Measurements from ENCODE around the gene QKI. TPM values are rescaled to one million over a fixed set of nuclear protein-coding genes. Genes with fewer than 3 reads are reported as not detected.

Gene QKI
- total and polyA plus RNA-seq, 8 donors: 8.0 to 261 (median 32.2) TPM

DNA sequence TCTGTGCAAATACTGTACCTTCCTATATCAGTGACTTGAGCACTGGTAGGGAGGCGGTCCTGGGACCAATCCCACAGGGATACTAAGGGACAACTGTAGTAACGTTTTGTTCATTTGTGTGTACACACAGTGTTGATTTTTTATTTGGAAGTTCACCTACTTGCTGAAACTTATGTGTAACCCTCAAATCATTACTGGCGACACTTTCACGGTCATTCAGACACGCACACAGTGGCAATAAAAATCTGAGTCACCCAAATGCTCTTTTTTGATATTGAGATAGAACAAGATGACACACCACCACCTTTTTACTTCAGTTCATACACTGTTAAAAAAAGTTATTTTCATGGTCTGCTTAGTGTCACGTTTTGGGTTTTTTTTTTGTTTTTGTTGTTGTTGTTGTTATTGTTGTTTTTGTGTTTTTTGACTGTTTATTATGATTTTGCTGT lies 79.8 kb downstream of the QKI start:
- H3K9me3 ChIP-seq: no peaks in the 10 kb centered on the region
- no peak for DNase-seq
- intact Hi-C loops (cut with DNase I; ENCODE audit: low total_unique reads): no loop called here
- no peak overlapping the region for H3K4me3 ChIP-seq
- 86 to 91% (median 87%) methylated on average over 6 of the region's 6 CpGs for WGBS, 5 donors
- H3K27ac ChIP-seq: no peak overlapping the region
- TF ChIP-seq EP300 (IDR thresholded peaks at IDR 0.05) (no peak), POLR2AphosphoS5 (IDR thresholded peaks at IDR 0.05) (no peak), POLR2A (IDR thresholded peaks at IDR 0.05) (no peak)
- TF ChIP-seq, protein P1, sequence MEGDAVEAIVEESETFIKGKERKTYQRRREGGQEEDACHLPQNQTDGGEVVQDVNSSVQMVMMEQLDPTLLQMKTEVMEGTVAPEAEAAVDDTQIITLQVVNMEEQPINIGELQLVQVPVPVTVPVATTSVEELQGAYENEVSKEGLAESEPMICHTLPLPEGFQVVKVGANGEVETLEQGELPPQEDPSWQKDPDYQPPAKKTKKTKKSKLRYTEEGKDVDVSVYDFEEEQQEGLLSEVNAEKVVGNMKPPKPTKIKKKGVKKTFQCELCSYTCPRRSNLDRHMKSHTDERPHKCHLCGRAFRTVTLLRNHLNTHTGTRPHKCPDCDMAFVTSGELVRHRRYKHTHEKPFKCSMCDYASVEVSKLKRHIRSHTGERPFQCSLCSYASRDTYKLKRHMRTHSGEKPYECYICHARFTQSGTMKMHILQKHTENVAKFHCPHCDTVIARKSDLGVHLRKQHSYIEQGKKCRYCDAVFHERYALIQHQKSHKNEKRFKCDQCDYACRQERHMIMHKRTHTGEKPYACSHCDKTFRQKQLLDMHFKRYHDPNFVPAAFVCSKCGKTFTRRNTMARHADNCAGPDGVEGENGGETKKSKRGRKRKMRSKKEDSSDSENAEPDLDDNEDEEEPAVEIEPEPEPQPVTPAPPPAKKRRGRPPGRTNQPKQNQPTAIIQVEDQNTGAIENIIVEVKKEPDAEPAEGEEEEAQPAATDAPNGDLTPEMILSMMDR (IDR thresholded peaks at IDR 0.05): no peak
- H3K27me3 ChIP-seq: no peaks in the 10 kb centered on the region
- peaks cover 0 to 47% (median 28%) of the 10 kb centered on the region in 4 donors for H3K4me1 ChIP-seq
- no peaks in the 10 kb centered on the region for H3K36me3 ChIP-seq

DNA sequence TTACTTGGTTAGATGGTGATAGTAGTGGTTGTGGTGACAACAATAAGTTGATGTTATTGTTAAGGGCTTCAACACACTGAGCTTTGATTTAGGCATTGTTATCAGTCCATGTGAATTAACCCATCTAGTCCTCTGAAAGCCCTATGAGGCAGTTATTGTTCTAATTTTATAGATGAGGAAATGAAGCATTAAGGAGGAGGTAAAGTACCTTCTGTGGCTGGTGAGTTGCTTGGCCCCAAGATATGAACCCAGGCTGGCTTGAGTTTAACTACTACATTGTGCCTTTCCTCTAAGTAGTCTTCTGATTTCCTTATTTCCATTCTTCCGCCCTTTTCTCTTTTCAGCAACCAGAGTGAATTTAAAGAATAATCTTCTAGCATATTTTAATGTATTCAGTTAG lies 81.7 kb downstream of the QKI start:
- peaks cover 0 to 44% (median 23%) of the 10 kb centered on the region in 4 donors for H3K4me1 ChIP-seq
- no peaks in the 10 kb centered on the region for H3K9me3 ChIP-seq
- no peak overlapping the region for H3K4me3 ChIP-seq
- DNase-seq: no peak
- TF ChIP-seq, protein P1 (IDR thresholded peaks at IDR 0.05): no peak
- TF ChIP-seq POLR2A (IDR thresholded peaks at IDR 0.05) (no peak), POLR2AphosphoS5 (IDR thresholded peaks at IDR 0.05) (no peak), EP300 (IDR thresholded peaks at IDR 0.05) (no peak)
- no peaks in the 10 kb centered on the region for H3K27me3 ChIP-seq
- no peaks in the 10 kb centered on the region for H3K36me3 ChIP-seq
- WGBS, 5 donors: 85 to 98% (median 96%) methylated on average over 1 of the region's 1 CpG
- intact Hi-C loops (cut with DNase I; ENCODE audit: low total_unique reads): no loop called here
- H3K27ac ChIP-seq: no peak overlapping the region

DNA sequence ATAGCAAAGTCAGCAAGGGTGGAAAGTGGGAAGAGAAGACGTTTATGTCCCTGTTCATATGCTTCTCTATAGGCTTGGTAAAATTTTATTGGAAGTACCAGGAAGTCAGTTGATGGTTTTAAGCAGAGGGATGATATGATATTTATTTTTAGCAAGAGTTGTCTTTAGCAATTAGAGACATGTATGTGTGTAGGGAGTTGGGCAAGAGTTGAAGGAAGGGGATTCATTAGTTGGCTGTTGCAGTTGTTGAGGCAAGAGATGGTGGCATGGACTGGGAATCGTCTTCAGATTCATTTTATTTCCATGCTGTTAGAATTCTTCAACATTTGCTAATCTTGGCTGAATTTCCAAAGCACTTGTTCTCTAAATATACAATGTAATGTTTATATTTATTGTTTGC lies 85.6 kb downstream of the QKI start:
- intact Hi-C loops (cut with DNase I; ENCODE audit: low total_unique reads): no loop called here
- H3K4me1 ChIP-seq: peaks cover 0 to 38% (median 24%) of the 10 kb centered on the region in 4 donors
- H3K27me3 ChIP-seq: no peaks in the 10 kb centered on the region
- no peak overlapping the region for H3K27ac ChIP-seq
- WGBS, 5 donors: 67 to 79% (median 75%) methylated on average over 2 of the region's 2 CpGs
- H3K36me3 ChIP-seq: no peaks in the 10 kb centered on the region
- no peak overlapping the region for H3K4me3 ChIP-seq
- H3K9me3 ChIP-seq: peaks cover 0 to 5% (median 0%) of the 10 kb centered on the region in 4 donors
- TF ChIP-seq, protein P1 (IDR thresholded peaks at IDR 0.05): no peak
- TF ChIP-seq POLR2AphosphoS5 (IDR thresholded peaks at IDR 0.05) (no peak), POLR2A (IDR thresholded peaks at IDR 0.05) (no peak), EP300 (IDR thresholded peaks at IDR 0.05) (no peak)
- DNase-seq: no peak

DNA sequence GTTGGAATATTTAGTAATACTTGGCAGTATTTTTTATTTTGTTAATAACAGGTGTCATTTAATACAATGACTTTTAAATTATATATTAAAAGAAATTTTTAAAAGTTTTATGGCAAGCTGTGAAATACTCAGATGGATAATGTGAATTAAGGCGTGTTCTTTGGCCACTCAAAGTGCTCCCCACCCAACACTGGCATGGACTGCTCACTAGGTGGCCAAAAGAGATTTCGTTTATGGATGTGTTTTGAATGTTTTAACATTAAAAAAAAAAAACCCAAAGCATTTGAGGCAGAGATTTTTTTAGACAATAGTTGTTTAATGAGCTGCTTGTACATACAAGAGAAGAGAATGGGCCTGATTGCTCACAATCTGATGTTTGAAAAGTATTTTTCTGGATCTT lies 86.5 kb downstream of the QKI start:
- no peak for DNase-seq
- TF ChIP-seq POLR2AphosphoS5 (IDR thresholded peaks at IDR 0.05) (no peak), POLR2A (IDR thresholded peaks at IDR 0.05) (no peak), EP300 (IDR thresholded peaks at IDR 0.05) (no peak)
- TF ChIP-seq, protein P1 (IDR thresholded peaks at IDR 0.05): no peak
- Histone ChIP-seq H3K27ac (no peak overlapping the region), H3K36me3 (no peaks in the 10 kb centered on the region), H3K27me3 (no peaks in the 10 kb centered on the region), H3K4me1 (peaks cover 0 to 31% (median 20%) of the 10 kb centered on the region in 4 donors), H3K9me3 (peaks cover 0 to 8% (median 0%) of the 10 kb centered on the region in 4 donors), H3K4me3 (no peak overlapping the region)
- 69 to 90% (median 75%) methylated on average over 2 of the region's 2 CpGs for WGBS, 5 donors
- intact Hi-C loops (cut with DNase I; ENCODE audit: low total_unique reads): no loop called here
